Suprapubic skin (tissue), 4 donors: Measurements from ENCODE around the gene KCNIP3. TPM values are rescaled to one million over a fixed set of nuclear protein-coding genes. Genes with fewer than 3 reads are reported as not detected.

Experiments used
- DNase-seq, 2 donors: peaks; one replicate each; pipeline ENCODE4 v3.0.0-alpha.2; 2019; ENCODE audit warnings: low spot score in 2 of 2
- H3K27ac ChIP-seq: fragments of 200-600 bp; sonication (generic); one replicate; pipeline ENCODE4 v1.5.1; 2019
- H3K27me3 ChIP-seq: fragments of 200-600 bp; sonication (generic); one replicate; pipeline ENCODE4 v1.5.1; 2019
- H3K36me3 ChIP-seq: fragments of 200-600 bp; sonication (generic); one replicate; pipeline ENCODE4 v1.5.1; 2019
- H3K4me1 ChIP-seq: fragments of 200-600 bp; sonication (generic); one replicate; pipeline ENCODE4 v1.5.1; 2019
- H3K4me3 ChIP-seq: fragments of 200-600 bp; sonication (generic); one replicate; pipeline ENCODE4 v1.5.1; 2019; ENCODE audit warnings: mild to moderate bottlenecking
- H3K9me3 ChIP-seq: fragments of 200-600 bp; sonication (generic); one replicate; pipeline ENCODE4 v1.5.1; 2019
- EP300 ChIP-seq: sonication (generic); formaldehyde crosslinking; IDR thresholded peaks from one replicate; pipeline ENCODE4 v1.6.1; 2017; ENCODE audit warnings: antibody characterized with exemption
- POLR2A ChIP-seq, 2 donors: fragments of 450-650 bp; IDR thresholded peaks; one replicate each; pipeline ENCODE4 v1.6.1; 2017; ENCODE audit warnings: antibody characterized with exemption in 2 of 2, mild to moderate bottlenecking in 2 of 2, moderate library complexity in 2 of 2
- POLR2AphosphoS5 ChIP-seq, 3 donors: sonication (generic); formaldehyde crosslinking; IDR thresholded peaks; one replicate each; pipeline ENCODE4 v1.6.1; 2017; ENCODE audit warnings: antibody characterized with exemption in 3 of 3
- WGBS: methylation state at CpG from one replicate; pipeline ENCODE4 v1.1.5; 2018; 5-methylcytosine and 5-hydroxymethylcytosine counted together
- total RNA-seq, 4 donors: library from RNA; depleted of rRNA; stranded (reverse); fragments of >200 nt; gene quantifications; one replicate each; pipeline ENCODE4 v1.1.0, GENCODE V29; 2016
- TF ChIP-seq, protein P1 (sequence below), 2 donors: fragments of 200-600 bp in 1 of 2; fragments of 450-650 bp in 1 of 2; sonication (generic) in 1 of 2; IDR thresholded peaks; one replicate each; pipeline ENCODE4 v1.5.1; 2016 to 2019; ENCODE audit warnings: antibody characterized with exemption in 2 of 2, mild to moderate bottlenecking in 1 of 2, moderate library complexity in 1 of 2

KCNIP3 gene
- total RNA-seq, 4 donors from 2014 or later, result 7.1 to 21.6 (median 13.6) TPM

DNA sequence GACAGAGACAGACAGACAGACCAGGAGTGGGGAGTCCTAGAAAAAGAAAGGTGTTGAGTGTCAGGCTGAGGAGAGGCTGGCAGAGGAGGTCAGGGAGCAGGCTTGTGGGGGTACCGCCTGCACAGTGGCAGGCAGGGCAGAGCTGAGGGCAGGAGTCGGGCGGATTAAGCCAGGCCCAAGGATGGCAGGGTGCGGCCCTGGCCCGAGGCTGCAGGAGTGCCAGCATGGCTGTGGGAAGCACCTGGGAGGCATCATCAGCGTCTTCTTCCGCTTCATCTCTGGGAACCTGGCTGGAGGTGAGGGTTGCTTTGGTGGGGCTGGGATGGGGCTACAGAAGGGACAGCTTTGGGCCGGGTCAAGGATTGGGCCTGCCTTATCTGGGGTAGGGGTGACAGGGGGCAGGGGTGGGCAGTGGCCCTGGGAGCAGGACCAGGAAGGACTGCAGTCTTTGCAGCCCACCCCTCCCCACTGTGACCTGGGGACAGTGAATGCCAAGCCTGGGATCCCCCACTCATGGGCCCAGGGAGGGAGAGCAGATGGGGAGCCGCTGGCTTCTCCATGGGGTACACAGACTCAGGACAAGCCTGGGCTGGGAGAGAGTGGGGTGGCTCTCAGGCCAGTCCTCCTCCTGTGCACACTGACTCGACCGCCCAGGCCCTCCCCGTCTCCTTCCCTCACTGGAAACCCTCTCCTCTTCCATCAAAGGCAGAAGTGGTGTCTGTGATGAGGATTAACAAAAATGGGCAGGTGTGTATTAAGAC lies 20.7 kb downstream of the KCNIP3 start:
- WGBS, result 75% methylated on average over 11 of the region's 12 CpGs
- Histone ChIP-seq H3K9me3 (no peaks in the 10 kb centered on the region), H3K27ac (no peak overlapping the region), H3K4me1 (peaks cover 44% of the 10 kb centered on the region), H3K27me3 (peaks cover 3% of the 10 kb centered on the region), H3K4me3 (no peak overlapping the region), H3K36me3 (no peaks in the 10 kb centered on the region)
- TF ChIP-seq POLR2AphosphoS5 (IDR thresholded peaks at IDR 0.05), result no peak
- TF ChIP-seq POLR2A (IDR thresholded peaks at IDR 0.05), result no peak
- TF ChIP-seq, protein P1, sequence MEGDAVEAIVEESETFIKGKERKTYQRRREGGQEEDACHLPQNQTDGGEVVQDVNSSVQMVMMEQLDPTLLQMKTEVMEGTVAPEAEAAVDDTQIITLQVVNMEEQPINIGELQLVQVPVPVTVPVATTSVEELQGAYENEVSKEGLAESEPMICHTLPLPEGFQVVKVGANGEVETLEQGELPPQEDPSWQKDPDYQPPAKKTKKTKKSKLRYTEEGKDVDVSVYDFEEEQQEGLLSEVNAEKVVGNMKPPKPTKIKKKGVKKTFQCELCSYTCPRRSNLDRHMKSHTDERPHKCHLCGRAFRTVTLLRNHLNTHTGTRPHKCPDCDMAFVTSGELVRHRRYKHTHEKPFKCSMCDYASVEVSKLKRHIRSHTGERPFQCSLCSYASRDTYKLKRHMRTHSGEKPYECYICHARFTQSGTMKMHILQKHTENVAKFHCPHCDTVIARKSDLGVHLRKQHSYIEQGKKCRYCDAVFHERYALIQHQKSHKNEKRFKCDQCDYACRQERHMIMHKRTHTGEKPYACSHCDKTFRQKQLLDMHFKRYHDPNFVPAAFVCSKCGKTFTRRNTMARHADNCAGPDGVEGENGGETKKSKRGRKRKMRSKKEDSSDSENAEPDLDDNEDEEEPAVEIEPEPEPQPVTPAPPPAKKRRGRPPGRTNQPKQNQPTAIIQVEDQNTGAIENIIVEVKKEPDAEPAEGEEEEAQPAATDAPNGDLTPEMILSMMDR (IDR thresholded peaks at IDR 0.05), result no peak
- no peak for TF ChIP-seq EP300
- DNase-seq, result no peak

DNA sequence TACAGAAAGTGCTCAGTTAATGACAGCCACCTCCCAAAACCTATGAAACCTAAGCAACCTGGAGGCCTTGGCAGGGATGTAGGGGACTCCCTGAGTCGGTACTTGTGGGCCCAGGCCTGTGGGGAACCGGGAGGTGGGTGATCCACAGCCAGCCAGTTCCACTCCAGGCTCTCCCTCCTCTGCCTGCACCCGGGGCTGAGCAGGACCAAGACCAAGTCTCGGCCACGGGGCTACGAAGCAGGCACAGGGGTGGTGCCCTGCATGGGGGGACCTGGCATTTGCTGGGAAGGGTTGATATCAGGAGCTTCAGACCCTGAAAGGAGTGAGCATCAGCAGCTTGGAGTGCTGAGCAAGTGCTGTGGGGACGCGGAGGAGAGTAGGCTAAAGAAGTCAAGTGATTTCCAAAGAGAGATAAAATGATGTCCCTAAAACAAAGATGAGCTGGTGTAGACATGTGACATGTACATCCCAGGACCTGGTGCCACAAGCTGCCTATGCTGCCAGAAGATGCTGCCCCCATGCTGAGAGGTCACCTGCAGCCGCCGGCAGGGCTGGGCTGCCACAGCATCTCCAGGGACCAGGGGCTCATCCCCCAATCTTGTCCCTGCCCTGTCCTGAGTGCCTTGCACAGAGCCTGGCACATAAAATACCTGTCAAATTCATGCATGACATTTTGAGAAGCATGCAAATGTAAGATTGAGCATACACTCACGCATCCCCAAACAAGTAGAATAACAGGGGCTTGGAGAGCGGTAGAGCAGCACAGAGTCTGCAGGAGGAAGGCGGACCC lies 21.5 kb downstream of the KCNIP3 start:
- WGBS, result 93% methylated on average over 12 of the region's 13 CpGs
- Histone ChIP-seq H3K27me3 (peaks cover 3% of the 10 kb centered on the region), H3K36me3 (no peaks in the 10 kb centered on the region), H3K4me3 (no peak overlapping the region), H3K9me3 (no peaks in the 10 kb centered on the region), H3K4me1 (peaks cover 44% of the 10 kb centered on the region), H3K27ac (no peak overlapping the region)
- DNase-seq, result no peak
- no peak for TF ChIP-seq POLR2A (IDR thresholded peaks at IDR 0.05)
- TF ChIP-seq, protein P1 (IDR thresholded peaks at IDR 0.05), result no peak
- TF ChIP-seq POLR2AphosphoS5 (IDR thresholded peaks at IDR 0.05), result no peak
- TF ChIP-seq EP300, result no peak

DNA sequence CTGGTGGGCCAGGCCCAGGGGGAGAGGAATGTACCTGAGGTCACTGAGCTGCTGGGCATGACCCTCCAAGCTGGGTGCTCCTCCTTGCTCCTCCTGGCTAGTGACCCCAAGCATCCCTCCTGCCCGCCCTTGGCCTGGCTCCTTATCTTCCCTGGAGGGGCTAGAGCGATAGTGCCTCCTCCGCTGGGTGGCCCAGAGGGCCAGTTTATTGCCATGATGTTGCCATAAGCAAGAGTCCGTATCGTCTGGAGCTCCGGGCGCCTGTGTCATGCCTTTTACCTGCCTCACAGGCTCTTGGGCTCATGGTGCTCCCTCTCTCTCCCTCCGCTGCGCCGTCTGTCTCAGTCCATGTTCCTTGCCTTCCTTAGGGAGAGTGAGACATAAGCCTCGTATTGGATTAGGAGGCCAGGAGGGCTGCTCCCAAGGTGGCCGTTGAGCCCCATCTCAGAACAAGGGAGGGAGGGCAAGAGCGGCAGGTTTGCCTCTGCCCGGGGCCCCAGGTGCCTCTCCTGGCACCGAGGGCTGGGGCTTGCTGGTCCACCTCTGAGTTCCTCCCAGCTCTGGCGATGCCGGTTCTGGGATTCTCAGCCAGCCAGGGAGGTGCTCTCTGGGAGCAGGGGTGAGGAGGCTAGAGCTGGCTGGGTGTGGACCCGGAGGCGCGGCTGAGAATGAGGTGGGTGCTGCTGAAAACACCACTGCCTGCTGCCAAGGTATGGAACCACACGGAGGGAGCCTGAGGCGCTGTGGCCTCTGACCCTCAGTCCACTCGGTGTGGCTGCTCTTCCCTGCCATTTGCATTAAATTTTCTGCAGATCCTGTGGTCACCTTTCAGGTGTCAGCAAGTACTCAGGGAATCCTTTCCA lies 22.6 kb downstream of the KCNIP3 start:
- Histone ChIP-seq H3K4me3 (no peak overlapping the region), H3K9me3 (no peaks in the 10 kb centered on the region), H3K4me1 (peaks cover 44% of the 10 kb centered on the region), H3K27ac (no peak overlapping the region), H3K27me3 (no peaks in the 10 kb centered on the region), H3K36me3 (no peaks in the 10 kb centered on the region)
- DNase-seq, result no peak
- WGBS, result 65% methylated on average over 23 of the region's 23 CpGs
- TF ChIP-seq POLR2AphosphoS5 (IDR thresholded peaks at IDR 0.05) (no peak), EP300 (no peak), POLR2A (IDR thresholded peaks at IDR 0.05) (no peak)
- TF ChIP-seq, protein P1 (IDR thresholded peaks at IDR 0.05), result no peak

DNA sequence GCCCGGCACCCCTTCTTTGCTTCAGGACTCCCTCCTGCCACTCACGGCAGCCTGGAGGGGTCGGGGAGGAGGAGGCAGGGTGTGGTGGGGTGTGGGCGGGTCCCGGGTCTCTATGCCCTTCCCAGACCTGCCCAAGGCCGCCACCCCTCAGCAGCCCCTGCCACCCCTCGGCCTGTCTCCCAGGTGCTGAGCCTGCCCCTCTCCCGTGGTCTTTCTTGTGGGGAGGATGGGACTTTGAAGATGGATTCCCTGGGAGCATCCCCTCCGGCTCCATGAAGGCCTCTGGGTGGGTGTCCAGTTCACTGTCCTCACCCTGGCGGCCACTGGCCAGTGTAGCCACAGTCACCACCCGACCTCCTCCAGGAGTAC lies 23.2 kb downstream of the KCNIP3 start:
- WGBS, result 68% methylated on average over 7 of the region's 11 CpGs
- DNase-seq, result no peak
- no peak for TF ChIP-seq POLR2AphosphoS5 (IDR thresholded peaks at IDR 0.05)
- Histone ChIP-seq H3K36me3 (no peaks in the 10 kb centered on the region), H3K4me3 (no peak overlapping the region), H3K4me1 (peaks cover 41% of the 10 kb centered on the region), H3K27ac (no peak overlapping the region), H3K27me3 (no peaks in the 10 kb centered on the region), H3K9me3 (no peaks in the 10 kb centered on the region)

DNA sequence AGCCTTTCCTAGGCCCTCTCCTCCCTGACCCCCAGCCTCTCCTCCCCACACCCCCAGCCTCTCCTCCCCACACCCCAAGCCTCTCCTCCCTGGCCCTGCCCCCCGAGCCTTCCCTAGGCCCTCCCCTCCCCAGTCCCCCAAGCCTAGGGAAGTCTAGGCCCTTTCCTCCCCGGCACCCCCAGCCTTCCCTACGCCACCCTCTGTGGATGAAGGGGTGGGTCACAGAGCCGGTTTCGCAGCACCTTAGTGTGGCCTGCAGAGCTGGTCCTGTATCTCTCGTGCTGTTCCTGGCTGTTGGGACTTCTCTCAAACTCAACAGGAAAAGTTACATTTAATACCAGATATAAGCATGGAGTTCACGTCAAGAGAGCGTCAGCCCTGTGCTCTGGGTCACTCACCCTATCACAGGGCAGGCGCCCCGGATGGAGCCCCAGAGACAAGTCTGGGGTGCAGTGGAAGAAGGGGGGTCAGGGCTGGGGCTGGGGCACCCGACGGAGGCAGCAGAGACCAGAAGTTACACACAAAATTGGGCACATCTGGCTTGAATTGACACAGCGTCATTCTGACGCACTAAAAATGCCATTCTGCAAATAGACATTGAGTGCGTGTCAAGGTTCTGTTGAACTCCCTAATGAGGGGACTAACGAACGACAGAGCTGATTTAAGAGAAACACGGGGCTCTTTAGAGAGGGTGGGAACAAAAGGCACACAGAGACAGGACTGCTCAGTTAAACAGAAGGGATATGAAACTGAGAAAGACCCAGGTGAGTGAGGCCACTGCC lies 24.0 kb downstream of the KCNIP3 start:
- DNase-seq, result no peak
- Histone ChIP-seq H3K4me3 (no peak overlapping the region), H3K27ac (no peak overlapping the region), H3K9me3 (no peaks in the 10 kb centered on the region), H3K4me1 (peaks cover 32% of the 10 kb centered on the region), H3K27me3 (no peaks in the 10 kb centered on the region), H3K36me3 (no peaks in the 10 kb centered on the region)
- TF ChIP-seq POLR2A (IDR thresholded peaks at IDR 0.05), result no peak
- TF ChIP-seq EP300, result no peak
- TF ChIP-seq POLR2AphosphoS5 (IDR thresholded peaks at IDR 0.05), result no peak
- 66% methylated on average over 14 of the region's 18 CpGs for WGBS
